Erythroblast (primary cell): ENCODE results near the gene ZNF469.

Experiments
- DNase-seq, 2 experiments: peaks; one replicate each; lab custom pipeline; 2025; lab: John Stamatoyannopoulos, UW
- GATA1 ChIP-seq: IDR thresholded peaks from 2 replicates; pipeline ENCODE4 v1.6.1; 2011; ENCODE audit warnings: low read depth, mild to moderate bottlenecking, control low read depth, low read length, moderate library complexity
- POLR2A ChIP-seq: IDR thresholded peaks from 2 replicates; pipeline ENCODE4 v1.6.1; 2011; ENCODE audit warnings: mild to moderate bottlenecking, low read length

The ZNF469 gene

GRCh38 chr16:88427376-88427775 is 44.6 kb downstream of the ZNF469 start:
- TF ChIP-seq GATA1, result no peak
- no peak for TF ChIP-seq POLR2A

GRCh38 chr16:88428156-88428555 is 45.4 kb downstream of the ZNF469 start:
- no peak for TF ChIP-seq POLR2A
- DNase-seq, result no peak

More at GRCh38 chr16:88427376-88427775, 44.6 kb downstream of the ZNF469 start:
- DNase-seq, result no peak

GRCh38 chr16:88428616-88429386 is 46.0 kb downstream of the ZNF469 start:
- DNase-seq, result no peak
- TF ChIP-seq GATA1 (no peak), POLR2A (no peak)

DNA sequence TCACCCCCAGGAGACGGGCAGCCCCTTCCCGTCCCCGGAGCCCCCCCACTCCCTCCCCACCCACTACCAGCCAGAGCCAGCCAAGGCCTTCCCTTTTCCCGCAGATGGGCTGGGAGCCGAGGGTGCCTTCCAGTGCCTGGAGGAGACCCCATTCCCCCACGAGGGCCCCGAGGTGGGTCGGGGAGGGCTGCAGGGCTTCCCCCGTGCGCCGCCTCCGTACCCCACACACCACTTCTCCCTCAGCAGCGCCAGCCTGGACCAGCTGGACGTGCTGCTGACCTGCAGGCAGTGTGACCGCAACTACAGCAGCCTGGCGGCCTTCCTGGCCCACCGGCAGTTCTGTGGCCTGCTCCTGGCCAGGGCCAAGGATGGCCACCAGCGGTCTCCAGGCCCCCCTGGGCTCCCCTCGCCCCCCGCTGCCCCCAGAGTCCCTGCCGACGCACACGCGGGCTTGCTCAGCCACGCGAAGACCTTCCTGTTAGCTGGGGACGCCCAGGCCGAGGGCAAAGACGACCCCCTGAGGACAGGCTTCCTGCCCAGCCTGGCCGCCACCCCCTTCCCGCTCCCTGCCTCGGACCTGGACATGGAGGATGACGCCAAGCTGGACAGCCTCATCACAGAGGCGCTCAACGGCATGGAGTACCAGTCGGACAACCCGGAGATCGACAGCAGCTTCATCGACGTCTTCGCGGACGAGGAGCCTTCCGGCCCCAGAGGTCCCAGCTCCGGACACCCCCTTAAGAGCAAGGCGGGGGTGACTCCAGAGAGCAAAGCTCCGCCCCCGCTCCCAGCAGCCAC is 46.8 kb downstream of the ZNF469 start:
- DNase-seq, result no peak
- TF ChIP-seq GATA1, result no peak

DNA sequence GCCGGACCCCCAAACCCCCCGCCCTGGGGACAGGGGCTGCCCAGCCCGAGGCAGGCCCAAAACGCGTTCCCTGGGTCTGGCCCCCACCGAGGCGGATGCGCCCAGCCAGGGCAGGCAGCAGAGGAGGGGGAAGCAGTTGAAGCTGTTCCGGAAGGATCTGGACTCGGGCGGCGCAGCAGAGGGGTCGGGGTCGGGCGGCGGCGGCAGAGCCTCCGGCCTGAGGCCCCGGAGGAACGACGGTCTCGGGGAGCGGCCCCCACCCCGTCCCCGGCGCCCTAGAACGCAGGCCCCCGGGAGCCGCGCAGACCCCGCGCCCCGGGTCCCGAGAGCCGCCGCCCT is 47.4 kb downstream of the ZNF469 start:
- no peak for DNase-seq
- TF ChIP-seq GATA1 (no peak), POLR2A (no peak)

DNA sequence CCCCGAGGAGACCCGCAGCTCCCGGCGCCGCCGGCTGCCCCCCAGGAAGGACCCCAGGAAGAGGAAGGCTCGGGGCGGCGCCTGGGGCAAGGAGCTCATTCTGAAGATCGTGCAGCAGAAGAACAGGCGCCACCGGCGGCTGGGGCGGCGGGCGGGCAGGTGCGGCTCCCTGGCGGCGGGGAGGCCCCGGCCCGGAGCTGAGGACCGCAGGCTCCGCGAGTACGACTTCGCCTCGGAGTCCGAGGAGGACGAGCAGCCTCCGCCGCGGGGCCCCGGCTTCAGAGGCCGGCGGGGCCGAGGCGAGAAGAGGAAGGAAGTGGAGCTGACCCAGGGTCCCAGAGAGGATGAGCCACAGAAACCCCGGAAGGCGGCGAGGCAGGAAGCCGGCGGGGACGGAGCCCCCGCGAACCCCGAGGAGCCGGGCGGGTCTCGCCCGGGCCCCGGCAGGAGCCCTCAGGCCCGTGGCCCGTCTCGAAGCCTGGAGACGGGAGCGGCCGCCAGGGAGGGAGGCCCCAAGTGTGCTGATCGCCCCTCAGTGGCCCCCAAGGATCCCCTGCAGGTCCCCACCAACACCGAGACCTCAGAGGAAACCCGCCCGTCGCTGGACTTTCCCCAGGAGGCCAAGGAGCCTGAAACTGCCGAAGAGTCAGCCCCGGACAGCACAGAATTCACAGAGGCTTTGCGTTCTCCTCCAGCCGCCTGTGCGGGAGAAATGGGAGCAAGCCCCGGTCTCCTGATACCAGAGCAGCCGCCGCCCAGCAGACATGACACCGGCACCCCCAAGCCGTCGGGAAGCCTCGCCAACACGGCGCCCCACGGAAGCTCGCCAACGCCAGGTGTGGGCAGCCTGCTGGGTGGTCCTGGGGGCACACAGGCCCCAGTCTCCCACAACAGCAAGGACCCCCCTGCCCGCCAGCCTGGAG is 48.0 kb downstream of the ZNF469 start:
- DNase-seq, result no peak
- no peak for TF ChIP-seq GATA1
- TF ChIP-seq POLR2A, result no peak

DNA sequence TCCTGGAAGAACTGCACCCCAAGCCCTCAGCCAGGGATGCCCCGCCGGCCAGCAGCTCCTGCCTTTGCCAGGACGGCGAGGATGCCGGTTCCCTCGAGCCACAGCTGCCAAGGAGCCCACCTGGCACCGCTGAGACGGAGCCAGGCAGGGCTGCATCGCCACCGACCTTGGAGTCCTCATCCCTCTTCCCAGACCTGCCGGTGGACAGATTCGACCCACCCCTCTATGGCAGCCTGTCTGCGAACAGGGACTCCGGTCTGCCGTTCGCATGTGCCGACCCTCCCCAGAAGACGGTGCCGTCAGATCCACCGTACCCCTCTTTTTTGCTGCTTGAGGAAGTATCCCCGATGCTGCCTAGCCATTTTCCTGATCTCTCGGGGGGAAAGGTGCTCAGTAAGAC is 48.9 kb downstream of the ZNF469 start:
- DNase-seq, result no peak
- no peak for TF ChIP-seq POLR2A
- no peak for TF ChIP-seq GATA1

GRCh38 chr16:88432174-88432573 is 49.4 kb downstream of the ZNF469 start:
- no peak for TF ChIP-seq GATA1

More at GRCh38 chr16:88432174-88432573, 49.4 kb downstream of the ZNF469 start:
- DNase-seq, result no peak
